GM19193 (cell line): ENCODE measurements around the gene HSPD1.

ENCODE experiments used
- POLR2A ChIP-seq: IDR thresholded peaks from 4 replicates; pipeline ENCODE4 v1.6.1; 2011; ENCODE audit not compliant: insufficient read depth, insufficient read length; ENCODE audit errors: extremely low read depth

HSPD1 gene

GRCh38 chr2:197502685-197503084, 3.0 kb upstream of the HSPD1 start:
- TF ChIP-seq POLR2A, result no peak

- TF ChIP-seq POLR2A, result no peak
Measured at GRCh38 chr2:197502201-197502600, 2.6 kb upstream of the HSPD1 start.

- TF ChIP-seq POLR2A, result no peak
Measured at GRCh38 chr2:197500503-197501131, 977 bp upstream of the HSPD1 start.

GRCh38 chr2:197498937-197499593, 575 bp downstream of the HSPD1 start:
- TF ChIP-seq POLR2A, result peak; percentile 41

GRCh38 chr2:197498235-197498936, 1.3 kb downstream of the HSPD1 start:
- TF ChIP-seq POLR2A, result no peak

- no peak for TF ChIP-seq POLR2A
Measured at GRCh38 chr2:197497326-197497725, 2.3 kb downstream of the HSPD1 start.

GRCh38 chr2:197496695-197497094, 2.9 kb downstream of the HSPD1 start:
- no peak for TF ChIP-seq POLR2A

GRCh38 chr2:197495433-197496134, 4.1 kb downstream of the HSPD1 start:
- no peak for TF ChIP-seq POLR2A

- no peak for TF ChIP-seq POLR2A
Measured at GRCh38 chr2:197487385-197487784, 12.3 kb downstream of the HSPD1 start.

- no peak for TF ChIP-seq POLR2A
Measured at GRCh38 chr2:197486175-197486574, 13.5 kb downstream of the HSPD1 start.

- no peak for TF ChIP-seq POLR2A
Measured at GRCh38 chr2:197480165-197481036, 19.2 kb downstream of the HSPD1 start.

GRCh38 chr2:197477797-197478196, 21.8 kb downstream of the HSPD1 start:
- no peak for TF ChIP-seq POLR2A

GRCh38 chr2:197472166-197472565, 27.5 kb downstream of the HSPD1 start:
- TF ChIP-seq POLR2A, result no peak

- TF ChIP-seq POLR2A, result no peak
Measured at GRCh38 chr2:197464175-197464574, 35.5 kb downstream of the HSPD1 start.
